ENCODE results near the gene DUOXA2. TPM values are rescaled to one million over a fixed set of nuclear protein-coding genes. Genes with fewer than 3 reads are reported as not detected.

The DUOXA2 gene
- total RNA-seq, result not detected

- TF ChIP-seq CTCF (IDR thresholded peaks at IDR 0.05; ENCODE audit: low read depth), result no peak
Measured at GRCh38 chr15:45114076-45114750, at the start of gene DUOXA2, which contains the start of gene DUOX2. DUOXA2 (plus strand) TSS chr15:45114326; CDS start chr15:45114606, 280 bp downstream. DUOX2 (minus strand) TSS chr15:45114172; CDS start chr15:45113411, 761 bp downstream.

- no peak for TF ChIP-seq CTCF (IDR thresholded peaks at IDR 0.05; ENCODE audit: low read depth)
Measured at GRCh38 chr15:45064386-45064785, 49.7 kb upstream of the DUOXA2 start.

GRCh38 chr15:45083223-45083622 is 30.9 kb upstream of the DUOXA2 start:
- no peak for TF ChIP-seq CTCF (IDR thresholded peaks at IDR 0.05; ENCODE audit: low read depth)

- no peak for TF ChIP-seq CTCF (IDR thresholded peaks at IDR 0.05; ENCODE audit: low read depth)
Measured at GRCh38 chr15:45084163-45084562, 30.0 kb upstream of the DUOXA2 start.

GRCh38 chr15:45087513-45087912 is 26.6 kb upstream of the DUOXA2 start:
- TF ChIP-seq CTCF (IDR thresholded peaks at IDR 0.05; ENCODE audit: low read depth), result no peak

- no peak for TF ChIP-seq CTCF (IDR thresholded peaks at IDR 0.05; ENCODE audit: low read depth)
Measured at GRCh38 chr15:45088801-45089711, 25.1 kb upstream of the DUOXA2 start.

- TF ChIP-seq CTCF (IDR thresholded peaks at IDR 0.05; ENCODE audit: low read depth), result no peak
Measured at GRCh38 chr15:45089712-45090373, 24.3 kb upstream of the DUOXA2 start.
